ENCODE data around the gene AIRE. TPM values are rescaled to one million over a fixed set of nuclear protein-coding genes. Genes with fewer than 3 reads are reported as not detected.

Gene AIRE
- total and polyA plus RNA-seq, 2 of the 13 experiments (the other 11 are each of a cell fraction or from before 2014, with no cell fraction given), result not detected

DNA sequence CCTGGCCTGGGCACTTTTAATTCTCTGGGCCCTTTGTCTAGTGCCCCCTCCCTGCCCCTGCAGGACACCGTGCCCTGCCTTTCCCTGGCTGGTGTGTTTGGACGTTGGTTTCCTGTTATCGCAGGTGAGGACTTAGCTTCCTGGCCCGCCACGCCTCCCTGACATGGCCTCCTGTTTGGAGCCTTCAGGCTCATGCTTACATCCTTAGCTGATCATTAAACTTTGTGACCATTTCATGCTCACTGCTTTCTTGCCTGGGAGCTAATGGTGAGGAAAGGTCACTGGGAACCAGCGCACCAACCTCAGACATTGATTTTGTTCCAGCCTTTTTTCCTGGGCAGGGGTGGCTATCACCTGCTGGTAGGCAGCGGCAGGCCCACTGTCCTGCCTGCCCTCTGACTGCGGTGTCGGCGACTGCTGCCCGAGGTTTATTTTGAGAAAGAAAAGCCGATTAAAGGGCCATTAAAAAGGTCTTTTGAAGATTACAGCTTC is 17.9 kb downstream of the AIRE start (continued):
- no peak for TF ChIP-seq NFIB (CRISPR knock-in tag; IDR thresholded peaks at IDR 0.05; ENCODE audit: borderline replicate concordance)
- TF ChIP-seq, protein P1, sequence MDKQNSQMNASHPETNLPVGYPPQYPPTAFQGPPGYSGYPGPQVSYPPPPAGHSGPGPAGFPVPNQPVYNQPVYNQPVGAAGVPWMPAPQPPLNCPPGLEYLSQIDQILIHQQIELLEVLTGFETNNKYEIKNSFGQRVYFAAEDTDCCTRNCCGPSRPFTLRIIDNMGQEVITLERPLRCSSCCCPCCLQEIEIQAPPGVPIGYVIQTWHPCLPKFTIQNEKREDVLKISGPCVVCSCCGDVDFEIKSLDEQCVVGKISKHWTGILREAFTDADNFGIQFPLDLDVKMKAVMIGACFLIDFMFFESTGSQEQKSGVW (CRISPR knock-in tag; IDR thresholded peaks at IDR 0.05; ENCODE audit: borderline replicate concordance), result no peak
- TF ChIP-seq DMAP1 (CRISPR knock-in tag; IDR thresholded peaks at IDR 0.05), result no peak
- TF ChIP-seq HOXD1 (CRISPR knock-in tag; IDR thresholded peaks at IDR 0.05), result no peak
- no peak for TF ChIP-seq ZNF343 (CRISPR knock-in tag; IDR thresholded peaks at IDR 0.05)
- TF ChIP-seq, protein P2, sequence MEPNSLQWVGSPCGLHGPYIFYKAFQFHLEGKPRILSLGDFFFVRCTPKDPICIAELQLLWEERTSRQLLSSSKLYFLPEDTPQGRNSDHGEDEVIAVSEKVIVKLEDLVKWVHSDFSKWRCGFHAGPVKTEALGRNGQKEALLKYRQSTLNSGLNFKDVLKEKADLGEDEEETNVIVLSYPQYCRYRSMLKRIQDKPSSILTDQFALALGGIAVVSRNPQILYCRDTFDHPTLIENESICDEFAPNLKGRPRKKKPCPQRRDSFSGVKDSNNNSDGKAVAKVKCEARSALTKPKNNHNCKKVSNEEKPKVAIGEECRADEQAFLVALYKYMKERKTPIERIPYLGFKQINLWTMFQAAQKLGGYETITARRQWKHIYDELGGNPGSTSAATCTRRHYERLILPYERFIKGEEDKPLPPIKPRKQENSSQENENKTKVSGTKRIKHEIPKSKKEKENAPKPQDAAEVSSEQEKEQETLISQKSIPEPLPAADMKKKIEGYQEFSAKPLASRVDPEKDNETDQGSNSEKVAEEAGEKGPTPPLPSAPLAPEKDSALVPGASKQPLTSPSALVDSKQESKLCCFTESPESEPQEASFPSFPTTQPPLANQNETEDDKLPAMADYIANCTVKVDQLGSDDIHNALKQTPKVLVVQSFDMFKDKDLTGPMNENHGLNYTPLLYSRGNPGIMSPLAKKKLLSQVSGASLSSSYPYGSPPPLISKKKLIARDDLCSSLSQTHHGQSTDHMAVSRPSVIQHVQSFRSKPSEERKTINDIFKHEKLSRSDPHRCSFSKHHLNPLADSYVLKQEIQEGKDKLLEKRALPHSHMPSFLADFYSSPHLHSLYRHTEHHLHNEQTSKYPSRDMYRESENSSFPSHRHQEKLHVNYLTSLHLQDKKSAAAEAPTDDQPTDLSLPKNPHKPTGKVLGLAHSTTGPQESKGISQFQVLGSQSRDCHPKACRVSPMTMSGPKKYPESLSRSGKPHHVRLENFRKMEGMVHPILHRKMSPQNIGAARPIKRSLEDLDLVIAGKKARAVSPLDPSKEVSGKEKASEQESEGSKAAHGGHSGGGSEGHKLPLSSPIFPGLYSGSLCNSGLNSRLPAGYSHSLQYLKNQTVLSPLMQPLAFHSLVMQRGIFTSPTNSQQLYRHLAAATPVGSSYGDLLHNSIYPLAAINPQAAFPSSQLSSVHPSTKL (CRISPR knock-in tag; IDR thresholded peaks at IDR 0.05), result peak; percentile 27; the same call in 1 of the 2 replicates
- TF ChIP-seq, protein P3, sequence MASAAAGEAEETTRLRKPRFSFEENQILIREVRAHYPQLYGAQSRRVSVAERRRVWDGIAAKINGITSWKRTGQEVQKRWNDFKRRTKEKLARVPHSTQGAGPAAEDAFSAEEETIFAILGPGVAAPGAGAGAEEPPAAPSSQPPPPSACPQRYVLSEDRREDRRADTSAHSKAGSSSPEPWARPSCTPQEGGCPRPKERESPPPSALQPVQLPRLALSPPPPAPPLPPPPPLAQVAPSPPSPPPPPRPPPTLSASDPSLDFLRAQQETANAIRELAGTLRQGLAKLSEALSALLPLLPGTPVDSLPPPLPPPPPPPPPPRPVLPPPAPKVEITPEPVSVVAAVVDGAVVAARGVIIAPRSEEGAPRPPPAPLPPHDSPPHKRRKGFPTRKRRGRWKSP (CRISPR knock-in tag; IDR thresholded peaks at IDR 0.05), result no peak; the same call in 1 of the 2 replicates
- TF ChIP-seq ZNF451 (CRISPR knock-in tag; IDR thresholded peaks at IDR 0.05), result no peak
- TF ChIP-seq, protein P4, sequence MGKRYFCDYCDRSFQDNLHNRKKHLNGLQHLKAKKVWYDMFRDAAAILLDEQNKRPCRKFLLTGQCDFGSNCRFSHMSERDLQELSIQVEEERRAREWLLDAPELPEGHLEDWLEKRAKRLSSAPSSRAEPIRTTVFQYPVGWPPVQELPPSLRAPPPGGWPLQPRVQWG (CRISPR knock-in tag; IDR thresholded peaks at IDR 0.05; ENCODE audit: borderline replicate concordance, low read depth), result no peak
- TF ChIP-seq, protein P5, sequence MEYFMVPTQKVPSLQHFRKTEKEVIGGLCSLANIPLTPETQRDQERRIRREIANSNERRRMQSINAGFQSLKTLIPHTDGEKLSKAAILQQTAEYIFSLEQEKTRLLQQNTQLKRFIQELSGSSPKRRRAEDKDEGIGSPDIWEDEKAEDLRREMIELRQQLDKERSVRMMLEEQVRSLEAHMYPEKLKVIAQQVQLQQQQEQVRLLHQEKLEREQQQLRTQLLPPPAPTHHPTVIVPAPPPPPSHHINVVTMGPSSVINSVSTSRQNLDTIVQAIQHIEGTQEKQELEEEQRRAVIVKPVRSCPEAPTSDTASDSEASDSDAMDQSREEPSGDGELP (IDR thresholded peaks at IDR 0.05; ENCODE audit: borderline replicate concordance, low read depth), result peak; percentile 16; the same call in 1 of the 2 replicates
- TF ChIP-seq, protein P6, sequence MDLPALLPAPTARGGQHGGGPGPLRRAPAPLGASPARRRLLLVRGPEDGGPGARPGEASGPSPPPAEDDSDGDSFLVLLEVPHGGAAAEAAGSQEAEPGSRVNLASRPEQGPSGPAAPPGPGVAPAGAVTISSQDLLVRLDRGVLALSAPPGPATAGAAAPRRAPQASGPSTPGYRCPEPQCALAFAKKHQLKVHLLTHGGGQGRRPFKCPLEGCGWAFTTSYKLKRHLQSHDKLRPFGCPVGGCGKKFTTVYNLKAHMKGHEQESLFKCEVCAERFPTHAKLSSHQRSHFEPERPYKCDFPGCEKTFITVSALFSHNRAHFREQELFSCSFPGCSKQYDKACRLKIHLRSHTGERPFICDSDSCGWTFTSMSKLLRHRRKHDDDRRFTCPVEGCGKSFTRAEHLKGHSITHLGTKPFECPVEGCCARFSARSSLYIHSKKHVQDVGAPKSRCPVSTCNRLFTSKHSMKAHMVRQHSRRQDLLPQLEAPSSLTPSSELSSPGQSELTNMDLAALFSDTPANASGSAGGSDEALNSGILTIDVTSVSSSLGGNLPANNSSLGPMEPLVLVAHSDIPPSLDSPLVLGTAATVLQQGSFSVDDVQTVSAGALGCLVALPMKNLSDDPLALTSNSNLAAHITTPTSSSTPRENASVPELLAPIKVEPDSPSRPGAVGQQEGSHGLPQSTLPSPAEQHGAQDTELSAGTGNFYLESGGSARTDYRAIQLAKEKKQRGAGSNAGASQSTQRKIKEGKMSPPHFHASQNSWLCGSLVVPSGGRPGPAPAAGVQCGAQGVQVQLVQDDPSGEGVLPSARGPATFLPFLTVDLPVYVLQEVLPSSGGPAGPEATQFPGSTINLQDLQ (CRISPR knock-in tag; IDR thresholded peaks at IDR 0.05), result no peak
- TF ChIP-seq, protein P7, sequence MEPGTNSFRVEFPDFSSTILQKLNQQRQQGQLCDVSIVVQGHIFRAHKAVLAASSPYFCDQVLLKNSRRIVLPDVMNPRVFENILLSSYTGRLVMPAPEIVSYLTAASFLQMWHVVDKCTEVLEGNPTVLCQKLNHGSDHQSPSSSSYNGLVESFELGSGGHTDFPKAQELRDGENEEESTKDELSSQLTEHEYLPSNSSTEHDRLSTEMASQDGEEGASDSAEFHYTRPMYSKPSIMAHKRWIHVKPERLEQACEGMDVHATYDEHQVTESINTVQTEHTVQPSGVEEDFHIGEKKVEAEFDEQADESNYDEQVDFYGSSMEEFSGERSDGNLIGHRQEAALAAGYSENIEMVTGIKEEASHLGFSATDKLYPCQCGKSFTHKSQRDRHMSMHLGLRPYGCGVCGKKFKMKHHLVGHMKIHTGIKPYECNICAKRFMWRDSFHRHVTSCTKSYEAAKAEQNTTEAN (CRISPR knock-in tag; conservative IDR thresholded peaks at IDR 0.05), result peak; percentile 29; the same call in 1 of the 2 replicates
- TF ChIP-seq ZNF713 (CRISPR knock-in tag; IDR thresholded peaks at IDR 0.05), result no peak
- TF ChIP-seq NR1H2 (CRISPR knock-in tag; IDR thresholded peaks at IDR 0.05; ENCODE audit: borderline replicate concordance, low read depth), result no peak
- peak; percentile 90 for TF ChIP-seq ETV5 (CRISPR knock-in tag; IDR thresholded peaks at IDR 0.05; ENCODE audit: borderline replicate concordance)
- TF ChIP-seq HOXA9 (CRISPR knock-in tag; IDR thresholded peaks at IDR 0.05; ENCODE audit: borderline replicate concordance), result no peak
- no peak for TF ChIP-seq ZNF598 (CRISPR knock-in tag; IDR thresholded peaks at IDR 0.05; ENCODE audit: borderline replicate concordance)
- TF ChIP-seq ZNF180 (CRISPR knock-in tag; IDR thresholded peaks at IDR 0.05; ENCODE audit: borderline replicate concordance, low read depth), result no peak

Data from HepG2 (cell line).